Liver (tissue), 9 donors: ENCODE measurements around the gene AFDN. TPM values are rescaled to one million over a fixed set of nuclear protein-coding genes. Genes with fewer than 3 reads are reported as not detected.

Source experiments
- DNase-seq: peaks from one replicate; pipeline ENCODE4 v3.0.0-alpha.2; 2017; ENCODE audit warnings: low spot score
- H3K27ac ChIP-seq, 2 donors: one replicate each; pipeline ENCODE4 v1.7.0; 2013; ENCODE audit warnings: inconsistent platforms in 2 of 2, low read length in 2 of 2, control low read depth in 1 of 2, low read depth in 1 of 2, mild to moderate bottlenecking in 1 of 2
- H3K27me3 ChIP-seq, 4 donors: one replicate each; pipeline versions ENCODE4 v1.6.1 to v1.7.0; 2013; ENCODE audit warnings: low read length in 3 of 4, inconsistent platforms in 1 of 4, mild to moderate bottlenecking in 1 of 4, moderate library complexity in 1 of 4; ENCODE audit not compliant: control insufficient read depth in 4 of 4, insufficient read depth in 4 of 4
- H3K36me3 ChIP-seq, 4 donors: one replicate each; pipeline versions ENCODE4 v1.6.1 to v1.7.0; 2013; ENCODE audit warnings: low read length in 3 of 4, mild to moderate bottlenecking in 3 of 4, low read depth in 1 of 4, moderate library complexity in 1 of 4; ENCODE audit not compliant: control insufficient read depth in 4 of 4, insufficient read depth in 3 of 4
- H3K4me1 ChIP-seq, 4 donors: one replicate each; pipeline versions ENCODE4 v1.6.1 to v1.7.0; 2013; ENCODE audit warnings: low read length in 3 of 4, mild to moderate bottlenecking in 3 of 4, moderate library complexity in 1 of 4; ENCODE audit not compliant: control insufficient read depth in 4 of 4, insufficient read depth in 4 of 4
- H3K4me3 ChIP-seq, 3 donors: one replicate each; pipeline versions ENCODE4 v1.6.1 to v1.7.0; 2013; ENCODE audit warnings: low read length in 3 of 3, control low read depth in 1 of 3, low read depth in 1 of 3, mild to moderate bottlenecking in 1 of 3
- H3K9ac ChIP-seq, 2 donors: one replicate each; pipeline ENCODE4 v1.7.0; 2013; ENCODE audit warnings: low read length in 2 of 2, mild to moderate bottlenecking in 2 of 2, moderate library complexity in 2 of 2, control low read depth in 1 of 2, low read depth in 1 of 2
- H3K9me3 ChIP-seq, 4 donors: one replicate each; pipeline versions ENCODE4 v1.6.1 to v1.7.0; 2013; ENCODE audit warnings: low read length in 3 of 4; ENCODE audit not compliant: control insufficient read depth in 4 of 4
- ATF3 ChIP-seq: IDR thresholded peaks from 2 replicates; pipeline ENCODE4 v1.6.1; 2016; ENCODE audit warnings: antibody characterized with exemption
- CTCF ChIP-seq: fragments of 150-350 bp; IDR thresholded peaks from 2 replicates; pipeline ENCODE4 v1.5.1; 2017; ENCODE audit warnings: improper control_type of control experiment, low read depth, low read length; ENCODE audit not compliant: missing input control
- FOXA1 ChIP-seq: IDR thresholded peaks from 2 replicates; pipeline ENCODE4 v1.6.1; 2016; ENCODE audit warnings: antibody characterized with exemption
- GABPA ChIP-seq, 2 donors: IDR thresholded peaks in 1 of 2; conservative IDR thresholded peaks in 1 of 2; 2 replicates each; pipeline ENCODE4 v1.6.1; 2016; ENCODE audit warnings: antibody characterized with exemption in 2 of 2, mild to moderate bottlenecking in 1 of 2, moderate library complexity in 1 of 2
- HNF4A ChIP-seq, 2 donors: conservative IDR thresholded peaks; 2 replicates each; pipeline ENCODE4 v1.6.1; 2016; ENCODE audit warnings: antibody characterized with exemption in 2 of 2, mild to moderate bottlenecking in 2 of 2
- HNF4G ChIP-seq: IDR thresholded peaks from 2 replicates; pipeline ENCODE4 v1.6.1; 2016; ENCODE audit warnings: antibody characterized with exemption
- NR2F2 ChIP-seq: IDR thresholded peaks from 2 replicates; pipeline ENCODE4 v1.6.1; 2016; ENCODE audit warnings: antibody characterized with exemption
- RAD21 ChIP-seq, 2 donors: IDR thresholded peaks; 2 replicates each; pipeline ENCODE4 v1.6.1; 2016; ENCODE audit warnings: antibody characterized with exemption in 2 of 2, mild to moderate bottlenecking in 2 of 2
- RXRA ChIP-seq, 2 donors: IDR thresholded peaks; 2 replicates each; pipeline ENCODE4 v1.6.1; 2017 to 2018; ENCODE audit warnings: antibody characterized with exemption in 2 of 2, mild to moderate bottlenecking in 1 of 2
- SP1 ChIP-seq: IDR thresholded peaks from 2 replicates; pipeline ENCODE4 v1.6.1; 2018; ENCODE audit warnings: antibody characterized with exemption, mild to moderate bottlenecking
- TAF1 ChIP-seq: conservative IDR thresholded peaks from 2 replicates; pipeline ENCODE4 v1.6.1; 2016; ENCODE audit warnings: antibody characterized with exemption, mild to moderate bottlenecking
- YY1 ChIP-seq: IDR thresholded peaks from 2 replicates; pipeline ENCODE4 v1.6.1; 2016; ENCODE audit warnings: antibody characterized with exemption, mild to moderate bottlenecking
- ZBTB33 ChIP-seq: IDR thresholded peaks from 2 replicates; pipeline ENCODE4 v1.6.1; 2016; ENCODE audit warnings: antibody characterized with exemption
- WGBS: extraction: QIAGEN DNeasy Blood & Tissue Kit; methylation state at CpG from one replicate; pipeline ENCODE4 v1.1.7; 2013; 5-methylcytosine and 5-hydroxymethylcytosine counted together
- polyA plus RNA-seq, 2 donors: library from polyadenylated mRNA; stranded (reverse) in 1 of 2; unstranded in 1 of 2; fragments of 200-250 nt in 1 of 2; fragments of >200 nt in 1 of 2; fragmentation: Nextera tagmentation in 1 of 2; extraction: Ambion mirVana in 1 of 2; gene quantifications; one replicate each; pipeline versions ENCODE4 v1.2.1 to v1.2.3, GENCODE V29; 2013 to 2015
- total RNA-seq, 2 donors: library from RNA; depleted of rRNA; stranded (reverse); fragments of >200 nt; gene quantifications; one replicate each; pipeline ENCODE4 v1.2.3, GENCODE V29; 2014
- donor health status: healthy.
- donor health status: healthy.
- donor health status: healthy.
- donor health status: healthy.
- donor health status: healthy.

The AFDN gene
- total and polyA plus RNA-seq, 4 donors = 21.3 to 145 (median 29.3) TPM

- DNase-seq = no peak
- H3K4me3 ChIP-seq = no peak overlapping the region
- H3K27me3 ChIP-seq = no peaks in the 10 kb centered on the region
- no peak overlapping the region for H3K9ac ChIP-seq
- TF ChIP-seq ATF3 = no peak
- no peak for TF ChIP-seq GABPA (IDR thresholded peaks at IDR 0.05 in 1 of 2, conservative IDR thresholded peaks at IDR 0.05 in 1 of 2)
- no peak for TF ChIP-seq ZBTB33
- no peak overlapping the region for H3K27ac ChIP-seq
- H3K9me3 ChIP-seq = no peaks in the 10 kb centered on the region
- H3K4me1 ChIP-seq = peaks cover 1 to 17% (median 6%) of the 10 kb centered on the region in 4 donors
- H3K36me3 ChIP-seq = peaks cover 0 to 14% (median 3%) of the 10 kb centered on the region in 4 donors
- WGBS = 97% methylated on average over 9 of the region's 9 CpGs
Observed at GRCh38 chr6:167781868-167782267, 44.8 kb upstream of the AFDN start.

- Histone ChIP-seq H3K27ac (no peak overlapping the region), H3K27me3 (no peaks in the 10 kb centered on the region), H3K4me3 (no peak overlapping the region), H3K36me3 (peaks cover 0 to 16% (median 4%) of the 10 kb centered on the region in 4 donors), H3K4me1 (peaks cover 1 to 23% (median 15%) of the 10 kb centered on the region in 4 donors), H3K9ac (no peak overlapping the region), H3K9me3 (no peaks in the 10 kb centered on the region)
- WGBS = 67% methylated on average over 4 of the region's 4 CpGs
- no peak for DNase-seq
- TF ChIP-seq GABPA (IDR thresholded peaks at IDR 0.05 in 1 of 2, conservative IDR thresholded peaks at IDR 0.05 in 1 of 2) (no peak), ATF3 (no peak), RXRA (IDR thresholded peaks at IDR 0.05) (no peak), HNF4G (peak; percentile 48), FOXA1 (no peak), ZBTB33 (no peak), SP1 (peak; percentile 30), HNF4A (conservative IDR thresholded peaks at IDR 0.05) (peak; percentile 59 to 79), NR2F2 (no peak), CTCF (no peak), RAD21 (IDR thresholded peaks at IDR 0.05) (no peak), TAF1 (no peak), YY1 (no peak)
Observed at GRCh38 chr6:167782698-167783517, 43.8 kb upstream of the AFDN start.
